Right lobe of liver (tissue), 4 donors: ENCODE results near the gene RAB27B.

Experiments
- CTCF ChIP-seq, 4 donors: fragments of 200-600 bp in 3 of 4; fragments of 450-650 bp in 1 of 4; IDR thresholded peaks; one replicate each; pipeline versions ENCODE4 v1.5.1 to v1.8.0; 2016 to 2022; ENCODE audit warnings: antibody characterized with exemption in 4 of 4, mild to moderate bottlenecking in 2 of 4
- POLR2A ChIP-seq: fragments of 450-650 bp; IDR thresholded peaks from one replicate; pipeline ENCODE4 v1.6.1; 2017; ENCODE audit warnings: antibody characterized with exemption, mild to moderate bottlenecking
- donor health status: DM: no; HTN: no; CAD: no.
- donor health status: DM: no; HTN: no; CAD: no.
- donor health status: DM: no; HTN: yes; CAD: no.

DNA sequence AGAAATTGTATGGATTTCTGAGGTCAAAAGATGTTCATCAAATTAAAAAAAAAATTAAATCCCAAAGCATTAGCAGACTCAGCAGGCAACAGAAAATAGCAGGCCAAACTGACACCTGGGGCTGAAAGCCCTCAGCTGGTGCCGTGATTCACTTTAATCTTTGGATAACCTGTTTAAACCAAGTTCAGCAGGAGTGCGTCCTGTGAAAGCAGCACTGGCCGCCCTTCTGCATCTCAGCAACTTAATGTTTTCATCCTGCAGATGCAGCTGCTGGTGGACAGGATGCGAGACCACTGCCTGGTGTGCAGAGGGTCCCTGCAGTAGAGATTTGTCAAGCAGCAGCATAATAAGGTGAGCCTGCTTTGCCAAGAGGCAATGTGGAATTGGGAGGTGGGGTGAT lies 89.8 kb downstream of the RAB27B start:
- no peak for TF ChIP-seq CTCF (IDR thresholded peaks at IDR 0.05)
- no peak for TF ChIP-seq POLR2A
